ENCODE measurements around the gene PIP4P1. TPM values are rescaled to one million over a fixed set of nuclear protein-coding genes. Genes with fewer than 3 reads are reported as not detected.
A peak's percentile ranks its signal among the peaks of the same experiment; 100 is the strongest.

The PIP4P1 gene
- total and polyA plus RNA-seq, 12 donors, result 15.5 to 31.9 (median 18.7) TPM

DNA sequence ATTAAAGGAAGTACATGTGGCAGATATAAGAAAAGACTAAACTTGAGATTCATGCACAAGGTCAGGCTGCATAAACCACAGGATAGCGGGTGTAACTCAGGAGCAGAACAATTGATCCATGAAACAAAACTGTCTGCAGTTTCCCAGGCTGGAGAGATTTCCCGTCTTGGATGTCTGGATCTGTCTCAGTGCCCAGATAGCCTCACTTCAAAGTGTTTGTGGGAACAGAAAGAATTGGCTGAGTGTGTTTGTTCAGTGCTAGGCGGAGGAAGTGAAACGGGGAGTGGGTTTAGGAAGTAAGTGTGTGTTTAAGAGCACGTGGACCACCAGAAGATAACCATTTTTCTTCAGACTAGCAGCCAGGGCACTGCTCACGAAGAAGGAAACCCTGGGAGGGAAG, 42.7 kb upstream of the PIP4P1 start:
- intact Hi-C loops (cut with DNase I), result no loop called here
- Histone ChIP-seq H3K27ac (peak overlapping the region in 5 of 10 donors; percentile 16 to 64 (median 41)), H3K36me3 (no peaks in the 10 kb centered on the region), H3K4me1 (peaks cover 0 to 16% (median 4%) of the 10 kb centered on the region in 9 donors), H3K4me3 (no peak overlapping the region), H3K27me3 (no peaks in the 10 kb centered on the region), H3K9me3 (no peaks in the 10 kb centered on the region)
- no peak for DNase-seq
- WGBS, 2 donors, result 47 to 54% methylated on average over 6 of the region's 6 CpGs
- ATAC-seq, result peak in 4 of 8 donors; percentile 7 to 35 (median 29)
- TF ChIP-seq, protein P1, sequence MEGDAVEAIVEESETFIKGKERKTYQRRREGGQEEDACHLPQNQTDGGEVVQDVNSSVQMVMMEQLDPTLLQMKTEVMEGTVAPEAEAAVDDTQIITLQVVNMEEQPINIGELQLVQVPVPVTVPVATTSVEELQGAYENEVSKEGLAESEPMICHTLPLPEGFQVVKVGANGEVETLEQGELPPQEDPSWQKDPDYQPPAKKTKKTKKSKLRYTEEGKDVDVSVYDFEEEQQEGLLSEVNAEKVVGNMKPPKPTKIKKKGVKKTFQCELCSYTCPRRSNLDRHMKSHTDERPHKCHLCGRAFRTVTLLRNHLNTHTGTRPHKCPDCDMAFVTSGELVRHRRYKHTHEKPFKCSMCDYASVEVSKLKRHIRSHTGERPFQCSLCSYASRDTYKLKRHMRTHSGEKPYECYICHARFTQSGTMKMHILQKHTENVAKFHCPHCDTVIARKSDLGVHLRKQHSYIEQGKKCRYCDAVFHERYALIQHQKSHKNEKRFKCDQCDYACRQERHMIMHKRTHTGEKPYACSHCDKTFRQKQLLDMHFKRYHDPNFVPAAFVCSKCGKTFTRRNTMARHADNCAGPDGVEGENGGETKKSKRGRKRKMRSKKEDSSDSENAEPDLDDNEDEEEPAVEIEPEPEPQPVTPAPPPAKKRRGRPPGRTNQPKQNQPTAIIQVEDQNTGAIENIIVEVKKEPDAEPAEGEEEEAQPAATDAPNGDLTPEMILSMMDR (IDR thresholded peaks at IDR 0.05), result no peak

DNA sequence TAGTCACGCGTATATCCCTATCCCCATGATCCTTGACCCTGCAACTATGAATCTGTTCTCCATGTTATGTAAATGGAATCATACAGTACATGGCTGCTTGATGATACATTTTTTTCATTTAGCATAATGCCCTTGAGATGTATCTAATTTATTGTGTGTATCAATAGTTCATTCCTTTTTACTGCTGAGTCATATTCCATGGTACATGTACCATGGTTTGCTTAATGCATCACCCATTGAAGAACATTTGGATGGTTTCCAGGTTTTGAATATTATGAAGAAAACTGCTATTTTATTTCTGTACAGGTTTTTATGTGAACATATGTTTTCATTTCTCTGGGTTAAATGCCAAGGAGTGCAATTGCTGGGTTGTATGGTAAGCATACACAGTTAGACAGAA, 40.1 kb upstream of the PIP4P1 start:
- TF ChIP-seq, protein P1 (IDR thresholded peaks at IDR 0.05), result no peak
- WGBS, 2 donors, result 98 to 99% methylated on average over 2 of the region's 2 CpGs
- intact Hi-C loops (cut with DNase I), result no loop called here
- H3K4me1 ChIP-seq, result peaks cover 0 to 24% (median 11%) of the 10 kb centered on the region in 9 donors
- no peak for DNase-seq
- H3K27ac ChIP-seq, result no peak overlapping the region
- H3K9me3 ChIP-seq, result no peaks in the 10 kb centered on the region
- no peaks in the 10 kb centered on the region for H3K36me3 ChIP-seq
- no peak overlapping the region for H3K4me3 ChIP-seq
- H3K27me3 ChIP-seq, result no peaks in the 10 kb centered on the region
- no peak for ATAC-seq

DNA sequence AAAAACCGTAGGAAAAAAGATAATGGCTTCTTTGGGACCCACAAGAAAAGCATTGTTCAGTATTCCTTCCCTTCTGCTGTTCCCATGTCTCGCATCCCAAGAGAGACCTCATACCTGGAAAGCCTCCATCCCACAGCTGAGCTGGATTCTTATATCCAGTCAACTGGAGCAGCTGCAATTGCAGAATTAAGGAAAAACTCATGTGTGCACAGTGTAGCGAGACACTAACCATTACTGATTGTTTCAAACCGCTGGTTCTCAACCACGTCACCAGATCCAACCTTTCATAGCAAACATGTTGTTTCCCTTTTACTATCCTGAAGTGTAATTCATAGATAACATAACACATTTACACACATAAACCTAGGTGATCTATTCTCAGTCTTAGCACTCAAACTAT, 38.6 kb upstream of the PIP4P1 start:
- 87 to 92% methylated on average over 5 of the region's 5 CpGs for WGBS, 2 donors
- ATAC-seq (no peak), DNase-seq (no peak)
- Histone ChIP-seq H3K36me3 (no peaks in the 10 kb centered on the region), H3K9me3 (no peaks in the 10 kb centered on the region), H3K27me3 (no peaks in the 10 kb centered on the region), H3K4me1 (peaks cover 0 to 27% (median 11%) of the 10 kb centered on the region in 9 donors), H3K27ac (peak overlapping the region in 8 of 10 donors; percentile 53 to 84 (median 73)), H3K4me3 (no peak overlapping the region)
- TF ChIP-seq, protein P1 (IDR thresholded peaks at IDR 0.05), result no peak
- intact Hi-C loops (cut with DNase I), result no loop called here

DNA sequence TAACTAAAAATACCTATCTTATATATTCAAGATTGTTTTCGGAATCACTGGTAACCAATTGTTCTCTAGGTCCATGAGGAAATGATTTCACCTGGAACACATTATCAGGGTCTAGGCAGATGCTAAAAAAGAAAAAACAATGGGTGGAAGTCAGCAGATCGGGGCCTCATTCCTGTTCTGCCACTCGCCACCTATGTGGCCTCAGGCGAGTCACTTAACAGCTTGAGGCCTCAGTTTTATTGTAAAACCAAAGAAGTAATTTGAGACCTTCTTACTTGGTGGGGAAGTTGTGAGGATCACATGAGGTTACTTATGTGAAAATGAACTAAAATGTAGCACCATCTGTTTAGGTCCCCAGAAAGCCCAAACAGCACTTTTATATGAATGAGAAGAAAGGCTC, 37.9 kb upstream of the PIP4P1 start:
- TF ChIP-seq, protein P1 (IDR thresholded peaks at IDR 0.05), result no peak
- DNase-seq (no peak), ATAC-seq (peak in 6 of 8 donors; percentile 42 to 90 (median 80))
- peak overlapping the region; percentile 44 to 84 (median 67) for H3K27ac ChIP-seq
- H3K27me3 ChIP-seq, result no peaks in the 10 kb centered on the region
- peaks cover 0 to 32% (median 13%) of the 10 kb centered on the region in 9 donors for H3K4me1 ChIP-seq
- H3K4me3 ChIP-seq, result no peak overlapping the region
- no peaks in the 10 kb centered on the region for H3K36me3 ChIP-seq
- WGBS, 2 donors, result 61 to 65% methylated on average over 4 of the region's 4 CpGs
- intact Hi-C loops (cut with DNase I), result no loop called here
- H3K9me3 ChIP-seq, result no peaks in the 10 kb centered on the region

All from heart right ventricle (tissue), 16 donors.